Measurements from ENCODE around the gene TRIM7. TPM values are rescaled to one million over a fixed set of nuclear protein-coding genes. Genes with fewer than 3 reads are reported as not detected.

Gene TRIM7
- total and polyA plus RNA-seq, 12 donors: 3.9 to 30.8 (median 6.0) TPM

GRCh38 chr5:181145133-181145532 is 59.9 kb downstream of the TRIM7 start:
- Histone ChIP-seq H3K36me3 (no peaks in the 10 kb centered on the region), H3K4me1 (peaks cover 0 to 1% (median 0%) of the 10 kb centered on the region in 9 donors), H3K4me3 (no peak overlapping the region), H3K27me3 (peaks cover 0 to 85% (median 43%) of the 10 kb centered on the region in 7 donors), H3K9me3 (peaks cover 0 to 6% (median 0%) of the 10 kb centered on the region in 11 donors), H3K27ac (no peak overlapping the region)
- DNase-seq (no peak), ATAC-seq (no peak)
- 49 to 50% methylated on average over 1 of the region's 1 CpG for WGBS, 2 donors
- TF ChIP-seq CTCF (IDR thresholded peaks at IDR 0.05): no peak
- intact Hi-C loops (cut with DNase I): no loop called here

Small RNA genes lying within 50 kb of the gene (microRNA-seq; reads per million reads assigned to microRNA genes)
- 0 to 1.0 reads per million in 2 donors for gene MIR4638

Other genes starting within 250 kb of the TRIM7 start
- under 1 TPM in 1 of 10 donors, not detected in 9; 0.17 TPM for gene BTNL3, start 216.3 kb downstream of the TRIM7 start, total RNA-seq
- under 1 TPM in 1 of 2 donors, not detected in 1; 0.03 TPM for gene BTNL3, start 216.3 kb downstream of the TRIM7 start, polyA plus RNA-seq
- gene BTNL9, start 164.9 kb downstream of the TRIM7 start, total RNA-seq: 100 to 1,000 TPM in 2 of 10 donors, 10 to 100 TPM in 8; 16.0 to 140 (median 29.2) TPM
- 100 to 1,000 TPM in 1 of 2 donors, 10 to 100 TPM in 1; 38.8 to 254 TPM for gene BTNL9, start 164.9 kb downstream of the TRIM7 start, polyA plus RNA-seq
- not detected for gene OR2V1, start 74.0 kb downstream of the TRIM7 start, total RNA-seq
- not detected for gene OR2V1, start 74.0 kb downstream of the TRIM7 start, polyA plus RNA-seq
- gene OR2V2, start 57.6 kb downstream of the TRIM7 start, total RNA-seq: not detected
- gene OR2V2, start 57.6 kb downstream of the TRIM7 start, polyA plus RNA-seq: not detected
- 10 to 100 TPM; 17.3 to 28.2 (median 26.0) TPM for gene TRIM41, start 18.1 kb upstream of the TRIM7 start, total RNA-seq
- 10 to 100 TPM; 12.1 to 20.5 TPM for gene TRIM41, start 18.1 kb upstream of the TRIM7 start, polyA plus RNA-seq
- gene RACK1, start 38.7 kb upstream of the TRIM7 start, total RNA-seq: 100 to 1,000 TPM; 581 to 916 (median 631) TPM
- gene RACK1, start 38.7 kb upstream of the TRIM7 start, polyA plus RNA-seq: 1,000 to 10,000 TPM; 1,025 to 2,221 TPM
- 10 to 100 TPM in 1 of 10 donors, 1 to 10 TPM in 9; 5.5 to 15.8 (median 7.5) TPM for gene TRIM52, start 55.9 kb upstream of the TRIM7 start, total RNA-seq
- gene TRIM52, start 55.9 kb upstream of the TRIM7 start, polyA plus RNA-seq: 10 to 100 TPM in 1 of 2 donors, 1 to 10 TPM in 1; 4.1 to 27.1 TPM
- not detected for gene OR4F3, start 162.1 kb upstream of the TRIM7 start, total RNA-seq
- not detected for gene OR4F3, start 162.1 kb upstream of the TRIM7 start, polyA plus RNA-seq

Data from heart right ventricle (tissue), 16 donors.